OCI-LY1 (cell line): ENCODE data around the gene ARL15.

Source experiments
- CTCF ChIP-seq: fragments of 200-600 bp; sonication (generic), shearing (Covaris generic); IDR thresholded peaks from 2 replicates; pipeline ENCODE4 v1.5.1; 2017; ENCODE audit warnings: mild to moderate bottlenecking, antibody characterized with exemption, low read length, moderate library complexity, mixed read lengths
- EZH2 ChIP-seq: fragments of 200-600 bp; sonication (generic), shearing (Covaris generic); IDR thresholded peaks from 2 replicates; pipeline ENCODE4 v1.8.0; 2017; ENCODE audit warnings: borderline replicate concordance, mixed run types, mild to moderate bottlenecking, antibody characterized with exemption, low read length, moderate library complexity, mixed read lengths

DNA sequence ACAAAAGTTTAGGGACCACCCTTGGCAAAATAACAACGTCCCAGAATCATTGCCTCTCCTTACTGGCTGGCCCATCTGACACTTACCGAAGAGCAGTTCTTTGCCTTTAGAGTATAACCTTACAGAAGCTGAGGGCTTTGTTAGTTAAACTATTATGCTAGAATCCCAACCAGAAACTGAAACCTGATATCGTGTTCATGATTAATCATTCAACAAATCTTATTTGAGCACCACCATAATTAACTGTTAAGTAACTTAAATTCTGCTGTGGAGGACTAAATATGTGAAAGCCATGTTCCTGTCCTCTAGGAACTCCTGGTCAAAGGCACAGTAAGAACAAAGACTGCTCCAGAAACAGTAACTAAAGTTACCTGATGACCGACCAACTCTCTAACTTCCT is 104.9 kb downstream of the ARL15 start:
- no peak for TF ChIP-seq CTCF
- no peak for TF ChIP-seq EZH2
